Embryonic facial prominence (tissue), 1 donor: ENCODE measurements around the gene SLC22A23.
"Not testable (repeated sequence)": the region's sequence is repeated elsewhere in the genome, so short reads cannot be mapped to it uniquely, and the experiment has no call there.

ENCODE experiments used
- DNase-seq: peaks from one replicate; pipeline ENCODE4 v3.0.0-alpha.2; 2016; ENCODE audit errors: extremely low spot score

The SLC22A23 gene

DNA sequence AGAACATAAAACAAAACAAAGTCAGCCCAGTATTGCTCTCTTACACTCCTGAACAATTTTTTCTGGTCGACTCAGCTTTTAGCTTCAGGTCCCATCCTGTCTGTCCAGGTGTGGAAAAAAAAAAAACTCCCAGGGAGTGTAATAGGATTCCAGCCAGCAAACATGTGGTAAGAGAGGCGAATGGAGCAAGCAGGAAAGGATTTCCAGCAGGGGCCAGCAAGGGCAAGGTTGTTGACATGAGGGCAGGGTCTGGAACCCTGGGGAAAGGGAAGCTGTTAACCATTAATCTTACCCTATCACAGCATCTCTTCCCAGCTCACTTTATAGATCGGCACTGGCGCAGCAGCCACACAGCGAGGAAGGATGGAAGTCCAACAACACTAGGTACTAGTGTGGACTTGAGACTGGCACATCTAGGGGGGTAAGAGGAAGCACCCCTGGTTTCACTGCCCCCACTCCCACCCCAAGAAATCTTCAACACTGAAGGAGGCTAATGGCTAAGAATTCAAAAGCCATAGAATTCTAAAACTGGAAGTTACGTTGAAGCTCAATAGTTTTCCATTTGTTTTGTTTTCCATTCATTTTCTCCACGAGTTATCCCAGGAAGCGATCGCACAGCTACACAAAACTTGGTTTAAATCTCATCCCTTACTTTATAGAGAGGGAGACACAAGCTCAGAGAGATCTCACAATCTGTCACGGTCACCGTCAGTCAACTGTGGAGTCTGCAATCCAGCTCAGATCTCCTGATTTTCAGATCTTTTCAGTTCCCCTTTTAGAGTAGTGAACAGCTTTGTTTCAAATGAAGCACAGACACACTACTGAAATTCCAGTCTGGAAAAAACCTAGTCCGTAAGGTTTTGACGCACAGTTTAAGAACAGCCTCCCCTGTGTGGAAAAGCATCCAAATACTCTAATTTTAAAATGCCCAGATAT is 53.3 kb downstream of the SLC22A23 start:
- DNase-seq, result no peak

GRCh38 chr6:3402310-3403237 is 54.3 kb downstream of the SLC22A23 start:
- no peak for DNase-seq

GRCh38 chr6:3400162-3400561 is 56.7 kb downstream of the SLC22A23 start:
- DNase-seq, result no peak

DNA sequence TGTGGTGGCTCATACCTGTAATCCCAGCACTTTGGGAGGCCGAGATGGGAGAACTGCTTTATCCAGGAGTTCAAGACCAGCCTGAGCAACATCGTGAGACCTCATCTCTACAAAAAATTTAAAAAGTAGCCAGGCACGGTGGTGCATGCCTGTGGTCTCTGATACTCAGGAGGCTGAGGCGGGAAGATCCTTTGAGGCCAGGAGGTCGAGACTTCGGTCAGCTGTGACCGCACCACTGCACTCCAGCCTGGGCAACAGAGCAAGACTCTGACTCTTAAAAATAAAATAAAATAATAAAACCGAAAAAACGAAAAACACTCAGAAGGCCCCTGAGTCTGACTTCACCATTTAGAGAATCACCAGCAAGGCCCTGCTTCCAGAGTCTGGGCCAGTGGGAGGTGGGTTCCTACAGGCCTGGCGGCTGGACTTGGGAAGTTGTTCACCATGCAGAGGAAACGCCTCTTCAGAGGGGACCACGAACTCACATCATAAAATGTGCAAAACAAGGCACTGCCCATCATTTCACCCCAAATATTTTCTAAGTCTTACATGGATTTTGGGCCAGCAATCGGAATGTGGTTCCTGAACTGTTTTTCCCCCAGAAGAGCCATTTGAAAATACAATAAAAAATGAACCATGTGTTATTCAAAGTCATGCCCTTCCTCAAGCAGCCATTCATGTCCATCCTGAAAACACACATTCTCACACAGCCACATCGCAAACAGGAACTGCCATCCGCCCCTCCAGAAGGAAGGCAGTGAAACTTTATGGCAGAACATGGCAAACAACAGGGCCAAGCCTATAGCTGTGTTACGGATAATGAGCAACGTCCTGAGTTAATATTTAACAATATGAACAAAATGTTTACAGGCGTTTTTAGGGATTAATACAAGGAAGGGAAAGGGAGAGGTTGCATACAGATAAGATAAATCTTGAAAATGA is 57.8 kb downstream of the SLC22A23 start:
- no peak for DNase-seq

GRCh38 chr6:3398165-3398562 is 58.7 kb downstream of the SLC22A23 start:
- DNase-seq, result no peak

DNA sequence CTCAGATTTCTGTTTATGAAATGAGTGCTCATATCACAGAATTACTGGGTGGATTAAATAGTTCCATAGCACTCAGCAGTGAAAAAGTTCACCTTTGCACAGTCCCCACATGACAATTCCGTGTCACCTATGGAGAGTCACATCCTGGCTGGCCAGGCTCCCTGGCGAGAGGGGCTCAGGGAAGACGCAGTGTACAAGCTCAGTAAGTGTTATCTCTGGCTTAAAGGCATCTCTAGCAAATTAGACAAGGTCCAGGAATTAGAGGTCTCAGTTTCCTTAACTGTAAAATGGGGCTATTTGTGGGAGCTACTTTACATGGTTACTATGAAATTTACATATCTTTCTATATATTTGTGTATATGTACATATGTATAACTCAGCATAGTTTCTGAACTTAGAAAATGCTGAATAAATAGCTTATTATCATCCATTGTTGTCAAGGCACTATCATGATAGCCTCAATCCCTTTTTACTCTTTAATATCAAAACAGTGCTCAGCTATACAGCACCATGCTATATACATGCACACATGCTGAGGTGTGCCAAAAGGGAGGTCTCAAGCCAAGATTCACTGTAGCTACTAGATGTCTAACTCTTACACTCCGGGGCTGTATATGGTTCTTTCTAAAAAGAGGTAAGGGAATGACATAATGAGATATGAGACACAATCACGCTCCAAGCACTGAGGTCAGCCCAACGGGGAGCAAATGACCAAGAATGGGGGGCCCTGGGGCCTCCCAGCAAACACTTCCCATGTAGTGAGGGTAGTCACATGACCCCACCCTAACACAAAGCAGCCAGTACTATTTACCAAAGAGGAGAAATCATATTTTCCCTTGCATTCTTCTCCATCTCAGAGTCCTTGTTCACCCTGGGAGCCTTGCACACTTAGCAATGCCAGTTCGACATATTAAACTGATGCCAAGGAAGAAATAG is 59.4 kb downstream of the SLC22A23 start:
- no peak for DNase-seq

DNA sequence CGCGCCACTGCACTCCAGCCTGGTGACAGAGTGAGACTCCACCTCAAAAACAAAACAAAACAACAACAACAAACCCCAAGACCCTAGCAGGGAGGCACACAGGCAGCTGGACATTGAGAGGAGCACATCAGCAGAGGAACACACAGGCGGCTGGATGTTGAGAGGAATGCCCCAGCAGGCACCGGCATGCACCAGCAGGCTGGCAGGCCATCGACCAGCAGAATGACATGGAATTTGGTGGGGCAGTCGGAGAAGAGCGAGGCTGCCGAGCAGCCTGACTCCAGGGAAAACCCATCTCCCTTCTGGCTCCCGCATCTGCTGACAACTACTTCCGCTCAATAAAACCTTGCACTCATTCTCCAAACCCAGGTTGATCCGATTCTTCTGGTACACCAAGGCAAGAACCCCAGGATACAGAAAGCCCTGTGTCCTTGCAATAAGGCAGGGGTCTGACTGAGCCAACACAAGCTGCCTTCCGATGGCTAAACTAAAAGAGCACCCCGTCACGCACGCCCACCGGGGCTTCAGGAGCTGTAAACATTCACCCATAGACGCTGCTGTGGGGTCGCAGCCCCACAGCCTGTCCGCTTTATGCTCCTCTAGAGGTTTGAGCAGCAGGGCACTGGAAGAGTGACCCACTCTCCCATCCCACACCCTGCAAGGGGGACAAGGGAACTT is 60.2 kb downstream of the SLC22A23 start:
- no peak for DNase-seq

GRCh38 chr6:3394671-3395070 is 62.2 kb downstream of the SLC22A23 start:
- no peak for DNase-seq

DNA sequence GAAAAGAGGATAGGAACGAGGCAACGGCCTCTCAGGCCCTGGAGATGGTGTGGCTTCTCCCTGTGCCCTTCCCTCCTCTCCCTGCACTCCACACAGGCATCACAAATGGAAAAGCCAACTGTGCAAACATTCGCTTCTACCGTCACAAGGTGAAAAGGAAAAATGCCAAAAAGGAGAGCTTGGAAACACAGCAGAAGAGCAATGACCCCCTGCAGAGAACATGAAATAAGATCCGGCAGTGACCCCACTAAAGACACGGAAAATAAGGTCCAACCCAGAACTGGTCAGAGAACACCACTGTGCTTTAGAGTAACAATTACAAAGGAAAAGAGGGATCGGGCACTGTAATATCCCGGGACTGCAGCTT is 63.0 kb downstream of the SLC22A23 start:
- no peak for DNase-seq

GRCh38 chr6:3392930-3393835 is 63.7 kb downstream of the SLC22A23 start:
- no peak for DNase-seq

DNA sequence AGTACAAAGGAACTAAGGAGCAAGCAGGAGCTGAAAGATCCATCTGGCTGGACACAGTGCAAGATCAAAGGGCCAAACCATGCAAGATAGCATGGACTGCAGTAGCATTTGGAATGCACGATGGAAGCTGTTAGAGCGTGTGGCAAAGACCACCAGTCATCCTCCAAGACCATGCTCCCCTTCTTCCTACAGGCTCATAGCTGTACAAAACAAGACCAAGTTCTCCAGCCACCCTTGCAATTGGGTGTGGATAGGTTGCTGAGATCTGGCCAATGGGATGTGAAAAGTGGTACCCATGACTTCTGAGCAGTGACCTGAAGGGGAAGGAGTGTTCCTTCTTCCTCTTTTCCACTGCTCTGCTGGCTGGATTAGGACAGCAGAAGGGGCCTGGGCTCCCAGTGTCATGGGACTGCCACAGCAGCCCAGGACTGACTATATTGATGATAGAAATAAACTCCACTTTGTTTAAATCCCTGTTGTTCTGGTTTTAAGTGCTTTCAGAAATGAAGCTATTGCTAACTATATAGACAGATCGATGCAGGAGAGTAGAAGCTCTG is 64.9 kb downstream of the SLC22A23 start:
- no peak for DNase-seq

DNA sequence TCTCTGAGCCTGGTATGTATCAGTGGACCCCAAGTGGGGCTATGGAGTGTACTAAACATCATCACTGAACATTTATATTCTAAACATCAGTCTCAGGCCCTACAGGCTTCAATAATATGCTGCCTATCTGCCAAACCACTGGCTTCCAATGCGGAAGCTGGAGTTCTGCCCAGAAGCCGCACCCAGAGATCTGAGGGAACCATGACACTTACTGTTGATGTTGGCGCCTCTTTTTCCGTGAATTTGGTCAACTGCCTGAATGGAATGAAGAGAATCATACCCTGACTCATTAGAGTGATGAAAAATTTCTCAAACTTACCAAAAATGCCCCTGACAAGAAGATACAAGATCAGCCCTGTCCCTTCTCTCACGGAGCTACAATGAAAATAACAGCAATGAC is 66.2 kb downstream of the SLC22A23 start:
- no peak for DNase-seq

DNA sequence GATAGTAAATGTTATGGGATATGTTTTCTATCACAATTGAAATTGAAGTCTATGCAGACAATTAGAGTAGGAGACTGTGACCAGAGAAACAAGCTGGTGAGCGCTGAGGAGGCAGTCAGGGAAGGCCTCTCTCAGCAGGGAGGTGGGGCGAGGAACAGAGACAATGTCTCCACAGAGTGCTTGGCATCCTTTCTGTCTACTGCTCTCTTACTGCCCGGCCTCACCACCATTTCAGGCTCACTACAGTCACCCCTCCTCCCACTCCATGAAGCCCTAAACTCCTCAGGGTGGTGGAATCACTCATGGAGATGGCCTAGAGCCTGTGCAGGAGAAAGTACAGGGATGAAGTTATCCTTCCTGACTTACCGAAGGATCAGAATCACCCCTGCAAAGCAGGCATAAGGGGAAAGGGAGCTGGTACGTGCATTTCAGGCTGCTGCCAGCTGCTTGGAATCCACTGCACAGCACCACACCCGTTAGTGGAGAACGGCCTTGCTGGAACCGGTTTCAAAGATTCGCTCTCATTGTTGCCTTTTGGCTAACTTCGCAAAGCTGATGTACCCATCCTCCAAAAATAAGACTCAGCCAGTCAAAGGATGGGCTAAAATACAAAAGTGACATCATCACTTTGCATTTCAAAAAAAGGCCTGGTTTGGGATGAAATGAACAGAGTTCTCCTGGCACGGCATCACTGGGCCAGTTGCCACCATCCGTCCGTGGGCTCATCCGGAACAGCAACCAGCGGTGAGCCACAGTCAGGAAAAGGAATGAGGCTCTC is 67.3 kb downstream of the SLC22A23 start:
- no peak for DNase-seq

DNA sequence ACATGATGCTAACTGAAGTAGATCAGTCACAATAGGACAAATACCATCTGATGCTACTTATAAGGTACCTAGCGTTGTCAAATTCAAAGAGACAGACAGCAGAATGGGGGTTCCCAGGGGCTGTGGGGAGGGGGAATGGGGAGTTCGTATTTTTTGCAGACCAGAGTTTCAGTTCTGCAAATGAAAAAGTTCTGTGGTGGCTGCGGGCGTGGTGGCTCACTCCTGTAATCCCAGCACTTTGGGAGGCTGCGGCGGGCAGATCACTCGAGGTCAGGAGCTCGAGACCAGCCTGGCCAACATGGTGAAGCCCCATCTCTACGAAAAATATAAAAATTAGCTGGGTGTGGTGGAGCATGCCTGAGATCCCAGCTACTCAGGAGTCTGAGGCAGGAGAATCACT is 68.1 kb downstream of the SLC22A23 start:
- DNase-seq, result no peak

GRCh38 chr6:3386374-3386857 is 70.4 kb downstream of the SLC22A23 start:
- no peak for DNase-seq

- DNase-seq, result no peak
Measured at GRCh38 chr6:3385660-3386151, 71.1 kb downstream of the SLC22A23 start.

DNA sequence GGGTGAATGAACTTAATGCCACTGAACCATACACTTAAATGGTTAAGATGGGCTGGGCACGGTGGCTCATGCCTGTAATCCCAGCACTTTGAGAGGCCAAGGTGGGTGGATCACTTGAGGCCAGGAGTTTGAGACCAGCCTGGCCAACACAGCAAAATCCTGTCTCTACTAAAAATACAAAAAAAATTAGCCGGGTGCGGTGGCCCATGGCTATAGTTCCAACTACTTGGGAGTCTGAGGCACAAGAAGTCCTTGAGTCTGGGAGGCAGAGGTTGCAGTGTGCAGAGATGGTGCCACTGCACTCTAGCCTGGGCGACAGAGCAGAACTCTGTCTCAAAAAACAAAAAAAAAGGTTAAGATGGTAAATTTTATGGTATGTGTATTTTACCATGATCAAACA is 71.7 kb downstream of the SLC22A23 start:
- DNase-seq, result not testable (repeated sequence)
